Measurements from ENCODE around the gene ZIC4.

Gene ZIC4

GRCh38 chr3:147380387-147380951, 25.9 kb downstream of the ZIC4 start:
- Histone ChIP-seq H3K4me3 (no peak overlapping the region), H3K27ac (no peak overlapping the region)

GRCh38 chr3:147379651-147380050, 26.7 kb downstream of the ZIC4 start:
- Histone ChIP-seq H3K4me3 (no peak overlapping the region), H3K27ac (no peak overlapping the region)

GRCh38 chr3:147377412-147378367, 28.7 kb downstream of the ZIC4 start:
- H3K27ac ChIP-seq = no peak overlapping the region
- no peak overlapping the region for H3K4me3 ChIP-seq

DNA sequence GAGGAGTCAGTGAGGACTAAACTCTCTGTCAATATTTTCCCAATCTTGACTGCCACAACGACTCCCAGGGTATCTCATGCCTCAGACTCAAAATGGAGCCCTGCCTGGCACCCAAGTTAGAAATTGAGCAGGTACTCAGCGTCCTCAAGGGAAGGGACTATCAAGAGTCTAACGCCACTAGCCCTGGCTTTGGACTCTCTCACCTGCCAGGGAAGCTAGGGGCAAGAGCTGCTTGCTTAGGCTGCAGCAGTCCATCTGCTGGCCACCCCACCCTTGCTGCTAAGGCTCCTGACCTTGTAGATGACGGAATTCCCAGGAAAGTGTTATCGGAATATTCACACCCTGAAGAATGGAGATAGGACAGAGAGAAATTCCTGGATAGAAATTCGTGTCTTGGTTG, 33.0 kb downstream of the ZIC4 start:
- Histone ChIP-seq H3K4me3 (no peak overlapping the region), H3K27ac (no peak overlapping the region)

GRCh38 chr3:147372525-147373027, 33.8 kb downstream of the ZIC4 start:
- H3K4me3 ChIP-seq = no peak overlapping the region
- H3K27ac ChIP-seq = no peak overlapping the region

- Histone ChIP-seq H3K4me3 (no peak overlapping the region), H3K27ac (no peak overlapping the region)
Measured at GRCh38 chr3:147371771-147372340, 34.5 kb downstream of the ZIC4 start.

DNA sequence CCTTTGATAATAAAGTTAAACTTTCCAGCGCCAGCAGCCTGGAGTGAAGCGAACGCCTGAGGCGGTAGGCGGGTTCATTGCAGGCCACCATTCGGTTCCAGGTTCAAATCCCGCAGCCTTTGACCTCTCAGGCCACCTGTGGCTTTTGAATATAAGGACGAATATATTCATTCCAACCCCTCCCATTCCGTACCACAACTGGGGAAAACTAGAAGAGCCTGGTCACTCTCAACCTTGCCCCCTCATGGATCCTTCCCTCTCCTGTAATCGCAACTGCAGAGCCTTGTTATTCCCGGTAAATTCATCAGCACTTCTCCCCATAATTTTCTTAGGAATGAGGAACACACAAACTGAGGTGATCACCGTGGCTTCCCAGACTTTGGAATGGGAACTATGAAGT, 35.2 kb downstream of the ZIC4 start:
- Histone ChIP-seq H3K27ac (no peak overlapping the region), H3K4me3 (no peak overlapping the region)

DNA sequence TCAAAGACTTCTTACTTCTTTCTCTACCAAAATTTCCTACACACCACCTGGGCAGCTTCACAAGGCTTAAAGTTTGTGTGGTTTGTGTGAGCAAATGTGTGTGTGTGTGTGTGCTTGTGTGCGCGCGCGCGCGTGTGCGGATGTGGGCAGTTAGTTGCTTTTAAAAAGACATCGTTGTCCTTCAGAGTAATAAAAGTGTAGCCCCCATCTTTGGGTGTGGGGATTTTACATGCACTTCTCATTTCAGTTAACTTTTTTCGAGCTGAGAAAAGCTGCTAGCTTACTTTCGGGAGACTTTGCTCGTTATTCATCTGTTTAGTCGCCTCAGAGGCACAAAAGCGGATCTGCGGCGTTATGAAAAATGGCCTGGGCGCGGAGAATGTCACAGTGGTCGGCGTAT, 36.0 kb downstream of the ZIC4 start:
- Histone ChIP-seq H3K4me3 (no peak overlapping the region), H3K27ac (no peak overlapping the region)

- H3K4me3 ChIP-seq = no peak overlapping the region
- H3K27ac ChIP-seq = no peak overlapping the region
Measured at GRCh38 chr3:147369661-147370123, 36.7 kb downstream of the ZIC4 start.

GRCh38 chr3:147369231-147369630, 37.1 kb downstream of the ZIC4 start:
- no peak overlapping the region for H3K4me3 ChIP-seq
- no peak overlapping the region for H3K27ac ChIP-seq

- no peak overlapping the region for H3K27ac ChIP-seq
- H3K4me3 ChIP-seq = no peak overlapping the region
Measured at GRCh38 chr3:147368561-147369221, 37.7 kb downstream of the ZIC4 start.

- Histone ChIP-seq H3K4me3 (no peak overlapping the region), H3K27ac (no peak overlapping the region)
Measured at GRCh38 chr3:147368151-147368550, 38.2 kb downstream of the ZIC4 start.

DNA sequence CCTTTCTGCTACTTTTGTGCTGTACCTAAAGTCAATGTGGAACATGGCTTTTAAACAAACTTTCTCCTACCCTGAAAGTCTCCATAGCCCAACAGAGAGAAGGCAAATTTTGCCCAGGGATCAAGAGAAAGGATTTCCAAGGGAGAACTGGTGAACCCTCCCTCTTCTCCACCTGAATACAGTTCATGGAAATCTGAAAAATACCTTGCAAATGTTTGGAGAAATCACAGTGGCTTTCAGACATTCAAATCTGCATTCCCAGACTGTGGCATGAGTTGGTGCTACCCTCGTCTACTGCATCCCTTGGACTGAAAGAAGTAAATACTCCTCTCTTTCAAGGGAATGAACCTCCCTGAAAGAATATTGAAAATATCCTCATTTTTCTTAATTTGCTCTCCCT, 38.7 kb downstream of the ZIC4 start:
- H3K27ac ChIP-seq = no peak overlapping the region

DNA sequence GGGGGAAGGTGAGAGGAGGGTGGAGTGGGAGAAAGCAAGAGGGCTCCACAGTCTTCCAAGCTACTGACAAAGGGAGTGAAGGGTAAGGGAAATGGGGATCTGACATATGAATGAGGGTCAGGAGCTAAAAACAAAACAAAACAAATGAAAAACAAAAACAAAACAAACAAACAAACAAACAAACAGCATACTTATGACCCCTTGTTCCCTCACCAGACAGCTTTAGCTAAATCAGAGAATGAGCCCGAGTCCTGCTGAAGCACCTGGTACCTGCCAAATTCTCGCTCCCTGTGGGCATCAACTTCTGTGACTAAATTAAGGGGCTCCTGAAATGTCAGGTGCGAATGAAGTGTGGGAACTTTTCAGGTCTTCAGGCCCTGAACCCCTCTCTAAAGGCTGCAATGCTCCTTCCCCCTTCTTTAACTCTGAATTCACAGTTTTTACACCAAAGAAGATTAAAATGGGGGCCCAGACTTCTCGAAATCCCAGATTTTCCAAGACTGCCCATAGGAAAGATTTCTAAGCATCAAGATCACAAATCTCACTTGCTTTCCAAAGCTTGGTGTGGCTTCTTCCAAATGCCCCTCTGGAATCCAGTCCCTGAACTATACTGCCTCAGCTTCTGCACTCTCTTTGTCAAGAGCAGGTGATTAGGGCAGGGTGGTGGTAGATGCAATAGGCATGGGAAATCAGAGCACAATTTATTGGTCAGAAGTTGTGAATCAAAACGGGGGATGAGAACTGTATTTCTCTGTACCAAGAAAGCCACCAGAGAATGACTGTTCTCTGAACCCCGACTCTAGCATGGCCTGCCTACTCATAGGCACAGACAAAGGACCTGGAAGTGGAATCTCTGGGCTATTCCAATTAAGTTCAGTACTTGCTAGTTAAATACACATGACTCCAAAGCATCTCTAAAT, 40.9 kb downstream of the ZIC4 start:
- Histone ChIP-seq H3K4me3 (no peak overlapping the region), H3K27ac (no peak overlapping the region)

More for the DNA sequence above, 38.7 kb downstream of the ZIC4 start:
- H3K4me3 ChIP-seq = no peak overlapping the region

GRCh38 chr3:147364771-147365170, 41.6 kb downstream of the ZIC4 start:
- Histone ChIP-seq H3K4me3 (no peak overlapping the region), H3K27ac (no peak overlapping the region)

DNA sequence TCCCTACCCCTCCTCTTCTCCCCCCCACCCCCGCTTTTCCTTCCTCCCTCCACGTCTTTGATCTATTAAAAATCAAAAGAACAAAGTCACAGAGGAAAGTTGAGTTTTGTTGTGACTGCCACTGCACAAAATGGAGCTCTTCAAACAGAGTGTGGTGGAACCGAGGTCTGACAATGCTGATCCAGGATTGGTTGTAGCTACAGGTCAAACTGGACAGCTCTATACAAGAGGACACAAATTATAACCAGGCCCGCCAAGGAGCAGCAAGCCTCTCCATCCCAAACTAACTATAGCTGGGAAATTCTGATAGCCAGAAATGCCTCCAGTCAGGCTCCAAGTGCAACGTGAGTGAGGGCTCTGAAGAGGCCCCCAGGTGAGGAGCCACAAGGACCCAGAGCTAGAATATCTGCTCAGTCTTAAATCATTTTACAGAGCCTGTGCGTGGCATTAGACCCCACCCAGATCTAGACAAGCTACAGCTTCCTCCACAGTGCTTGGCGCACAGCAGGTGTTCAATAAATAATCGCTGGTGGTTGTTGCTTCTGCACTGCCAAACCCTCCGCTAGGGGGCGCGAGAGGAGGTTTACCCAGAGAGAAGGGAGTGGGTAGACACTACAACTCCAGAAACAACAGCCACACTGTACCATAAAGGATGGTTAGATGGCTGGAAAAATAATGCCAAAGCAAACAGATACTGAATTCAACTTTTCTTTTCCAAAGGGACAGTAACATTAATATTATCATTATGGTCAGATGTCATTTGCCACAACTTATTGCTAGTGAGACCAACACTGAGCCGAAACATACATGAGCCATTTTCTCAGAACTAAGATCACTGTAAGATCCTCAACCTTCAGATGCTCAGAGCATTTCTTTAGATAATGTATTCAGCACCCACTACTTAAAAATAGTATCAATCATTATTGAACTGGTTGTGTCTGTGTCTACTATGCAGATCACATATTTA, 44.6 kb downstream of the ZIC4 start:
- Histone ChIP-seq H3K27ac (no peak overlapping the region), H3K4me3 (no peak overlapping the region)

DNA sequence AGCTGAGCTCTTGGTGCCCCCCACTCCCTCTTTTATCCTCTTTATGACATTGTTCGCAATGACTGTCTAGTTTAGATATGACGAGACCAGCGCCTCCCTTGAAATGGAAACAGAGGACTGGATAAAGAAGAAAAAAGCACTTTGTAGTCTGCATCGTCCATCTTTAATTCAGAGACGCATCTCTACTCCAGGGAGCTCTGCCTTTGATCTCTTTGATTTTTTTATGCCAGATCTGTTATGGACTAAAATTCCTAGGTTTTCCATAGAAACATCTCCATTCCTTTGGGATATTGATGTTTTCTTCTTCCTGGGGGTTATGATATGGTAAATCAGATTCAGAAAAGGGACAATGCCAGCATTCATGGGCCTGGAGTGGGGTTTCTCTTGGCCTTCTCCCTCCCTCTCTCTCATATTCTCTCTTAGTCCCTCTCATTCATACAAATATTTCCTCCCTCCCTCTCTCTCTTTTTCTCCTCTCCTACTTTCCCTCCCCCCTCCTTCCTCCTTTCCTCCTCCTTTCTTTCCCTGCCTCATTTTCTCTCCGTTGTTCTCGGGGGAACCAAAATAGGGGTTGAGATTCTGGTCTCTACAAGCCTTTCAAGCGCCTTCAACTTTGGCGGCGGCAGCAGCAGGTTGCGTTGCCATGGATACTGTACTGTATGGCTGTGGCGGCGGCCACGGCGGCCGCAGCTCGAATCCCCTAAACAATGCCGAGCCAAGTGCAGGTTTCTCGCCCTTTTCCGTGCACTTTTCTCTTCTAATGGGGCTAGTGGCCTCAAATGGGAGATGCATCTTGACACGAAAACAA, 45.5 kb downstream of the ZIC4 start:
- Histone ChIP-seq H3K4me3 (no peak overlapping the region), H3K27ac (no peak overlapping the region)
